HepG2 (cell line): ENCODE data around the gene STX10. TPM values are rescaled to one million over a fixed set of nuclear protein-coding genes. Genes with fewer than 3 reads are reported as not detected.
A peak's percentile ranks its signal among the peaks of the same experiment; 100 is the strongest.

Source experiments
- ATAD3A ChIP-seq: sonication (generic); formaldehyde crosslinking; IDR thresholded peaks from 2 replicates; pipeline ENCODE4 v1.4.0; 2020; ENCODE audit warnings: missing genetic modification reagents
- FOXO4 ChIP-seq: sonication (generic); formaldehyde crosslinking; conservative IDR thresholded peaks from 2 replicates; pipeline ENCODE4 v1.8.1; 2023; ENCODE audit warnings: missing genetic modification reagents
- GATAD2A ChIP-seq: IDR thresholded peaks from 2 replicates; pipeline ENCODE4 v1.6.1; 2016
- HNRNPLL ChIP-seq: fragments of 200-400 bp; formaldehyde crosslinking; IDR thresholded peaks from 2 replicates; pipeline ENCODE4 v1.6.1; 2017; ENCODE audit warnings: mild to moderate bottlenecking, low read depth, low read length; ENCODE audit not compliant: poor library complexity, severe bottlenecking
- KLF11 ChIP-seq: IDR thresholded peaks from 2 replicates; pipeline ENCODE4 v1.6.1; 2016; ENCODE audit warnings: missing compliant biosample characterization
- MEIS1 ChIP-seq: sonication (generic); formaldehyde crosslinking; IDR thresholded peaks from 2 replicates; pipeline ENCODE4 v1.9.0; 2021; ENCODE audit warnings: mild to moderate bottlenecking, missing genetic modification reagents, moderate library complexity, borderline replicate concordance
- MLXIP ChIP-seq: sonication (generic); formaldehyde crosslinking; IDR thresholded peaks from 2 replicates; pipeline ENCODE4 v1.9.0; 2021; ENCODE audit warnings: missing genetic modification reagents, borderline replicate concordance
- ONECUT2 ChIP-seq: sonication (generic); formaldehyde crosslinking; IDR thresholded peaks from 2 replicates; pipeline ENCODE4 v1.4.0; 2020; ENCODE audit warnings: missing genetic modification reagents
- SRSF1 ChIP-seq: fragments of 200-400 bp; formaldehyde crosslinking; optimal IDR thresholded peaks from 2 replicates; pipeline ENCODE3; 2017; ENCODE audit warnings: mild to moderate bottlenecking, low read depth, low read length, moderate library complexity
- ZFP37 ChIP-seq: sonication (generic); formaldehyde crosslinking; IDR thresholded peaks from 2 replicates; pipeline ENCODE4 v1.4.0; 2020; ENCODE audit warnings: missing genetic modification reagents, borderline replicate concordance
- ZNF124 ChIP-seq: sonication (generic); formaldehyde crosslinking; IDR thresholded peaks from 2 replicates; pipeline ENCODE4 v1.4.0; 2020; ENCODE audit warnings: missing genetic modification reagents
- ZNF136 ChIP-seq: sonication (generic); formaldehyde crosslinking; IDR thresholded peaks from 2 replicates; pipeline ENCODE4 v1.8.1; 2022; ENCODE audit warnings: low read depth, mild to moderate bottlenecking, moderate library complexity, missing genetic modification reagents
- ZNF496 ChIP-seq: sonication (generic); formaldehyde crosslinking; IDR thresholded peaks from 2 replicates; pipeline ENCODE4 v1.8.1; 2023; ENCODE audit warnings: mild to moderate bottlenecking, moderate library complexity, missing genetic modification reagents; ENCODE audit not compliant: insufficient replicate concordance
- ZNF552 ChIP-seq: sonication (generic); formaldehyde crosslinking; IDR thresholded peaks from 2 replicates; pipeline ENCODE4 v1.9.0; 2022; ENCODE audit warnings: missing genetic modification reagents, mild to moderate bottlenecking, borderline replicate concordance
- ZNF598 ChIP-seq: sonication (generic); formaldehyde crosslinking; IDR thresholded peaks from 2 replicates; pipeline ENCODE4 v1.5.1; 2020; ENCODE audit warnings: mild to moderate bottlenecking, missing genetic modification reagents, borderline replicate concordance
- ZNF780A ChIP-seq: sonication (generic); formaldehyde crosslinking; IDR thresholded peaks from 2 replicates; pipeline ENCODE4 v1.8.0; 2022; ENCODE audit warnings: mild to moderate bottlenecking, missing genetic modification reagents, moderate library complexity
- ZNF782 ChIP-seq: sonication (generic); formaldehyde crosslinking; IDR thresholded peaks from 2 replicates; pipeline ENCODE4 v1.4.0; 2020; ENCODE audit warnings: missing genetic modification reagents, mild to moderate bottlenecking, borderline replicate concordance
- ZNF878 ChIP-seq: sonication (generic); formaldehyde crosslinking; IDR thresholded peaks from 2 replicates; pipeline ENCODE4 v1.8.1; 2023; ENCODE audit warnings: mild to moderate bottlenecking, missing genetic modification reagents, moderate library complexity
- ZNF891 ChIP-seq: sonication (generic); formaldehyde crosslinking; IDR thresholded peaks from 2 replicates; pipeline ENCODE4 v1.5.0; 2020; ENCODE audit warnings: mild to moderate bottlenecking, missing genetic modification reagents
- polyA plus RNA-seq, 8 experiments: library from polyadenylated mRNA; depleted of rRNA in 3 of 8; stranded (reverse) in 7 of 8; unstranded in 1 of 8; fragments of >200 nt; fragmentation: Illumina TruSeq in 4 of 8; extraction: Trizol in 4 of 8; gene quantifications; 2 replicates each; pipeline versions ENCODE4 v1.2.1 to v1.2.3, GENCODE V29; 2011 to 2016; ENCODE audit warnings: low read depth in 4 of 8, missing spikeins in 1 of 8, mixed read lengths in 1 of 8; ENCODE audit not compliant: insufficient read depth in 1 of 8
- total RNA-seq, 5 experiments: library from RNA; depleted of rRNA; stranded (reverse); fragments of >200 nt; fragmentation: Illumina TruSeq; extraction: Trizol; gene quantifications; 2 replicates each; pipeline ENCODE4 v1.2.3, GENCODE V29; 2016; ENCODE audit warnings: low read depth in 1 of 5
- TF ChIP-seq, protein P1 (sequence below): sonication (generic); formaldehyde crosslinking; IDR thresholded peaks from 2 replicates; pipeline ENCODE4 v1.4.0; 2020; ENCODE audit warnings: missing genetic modification reagents, mild to moderate bottlenecking, borderline replicate concordance

The STX10 gene
- total and polyA plus RNA-seq, 2 of the 13 experiments (the other 11 are each of a cell fraction or from before 2014, with no cell fraction given) = 47.9 to 66.4 TPM

- TF ChIP-seq, protein P1, sequence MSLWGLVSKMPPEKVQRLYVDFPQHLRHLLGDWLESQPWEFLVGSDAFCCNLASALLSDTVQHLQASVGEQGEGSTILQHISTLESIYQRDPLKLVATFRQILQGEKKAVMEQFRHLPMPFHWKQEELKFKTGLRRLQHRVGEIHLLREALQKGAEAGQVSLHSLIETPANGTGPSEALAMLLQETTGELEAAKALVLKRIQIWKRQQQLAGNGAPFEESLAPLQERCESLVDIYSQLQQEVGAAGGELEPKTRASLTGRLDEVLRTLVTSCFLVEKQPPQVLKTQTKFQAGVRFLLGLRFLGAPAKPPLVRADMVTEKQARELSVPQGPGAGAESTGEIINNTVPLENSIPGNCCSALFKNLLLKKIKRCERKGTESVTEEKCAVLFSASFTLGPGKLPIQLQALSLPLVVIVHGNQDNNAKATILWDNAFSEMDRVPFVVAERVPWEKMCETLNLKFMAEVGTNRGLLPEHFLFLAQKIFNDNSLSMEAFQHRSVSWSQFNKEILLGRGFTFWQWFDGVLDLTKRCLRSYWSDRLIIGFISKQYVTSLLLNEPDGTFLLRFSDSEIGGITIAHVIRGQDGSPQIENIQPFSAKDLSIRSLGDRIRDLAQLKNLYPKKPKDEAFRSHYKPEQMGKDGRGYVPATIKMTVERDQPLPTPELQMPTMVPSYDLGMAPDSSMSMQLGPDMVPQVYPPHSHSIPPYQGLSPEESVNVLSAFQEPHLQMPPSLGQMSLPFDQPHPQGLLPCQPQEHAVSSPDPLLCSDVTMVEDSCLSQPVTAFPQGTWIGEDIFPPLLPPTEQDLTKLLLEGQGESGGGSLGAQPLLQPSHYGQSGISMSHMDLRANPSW (CRISPR knock-in tag) = no peak; the same call in 1 of the 2 replicates
- TF ChIP-seq ZNF124 (CRISPR knock-in tag) (no peak), ZNF782 (no peak), ONECUT2 (CRISPR knock-in tag) (no peak), GATAD2A (CRISPR knock-in tag) (no peak), ZNF598 (CRISPR knock-in tag) (no peak), MEIS1 (CRISPR knock-in tag) (no peak), ZNF891 (CRISPR knock-in tag) (no peak), ZNF780A (CRISPR knock-in tag) (no peak), FOXO4 (CRISPR knock-in tag) (no peak), ZNF136 (no peak), ZFP37 (CRISPR knock-in tag) (no peak), SRSF1 (peak; percentile 64), ZNF496 (CRISPR knock-in tag) (no peak), MLXIP (CRISPR knock-in tag) (no peak), ZNF878 (no peak), ZNF552 (CRISPR knock-in tag) (no peak), HNRNPLL (peak; percentile 42), ATAD3A (CRISPR knock-in tag) (no peak), KLF11 (no peak)
Measured at GRCh38 chr19:13102666-13103580, 47.3 kb downstream of the STX10 start, which contains the start of gene LYL1 (continued).
